ENCODE measurements around the gene EPG5. TPM values are rescaled to one million over a fixed set of nuclear protein-coding genes. Genes with fewer than 3 reads are reported as not detected.

Gene EPG5
- total and polyA plus RNA-seq, 9 of the 15 experiments (the other 6 are each of a cell fraction or from before 2014, with no cell fraction given): 1.3 to 10.7 (median 5.2) TPM

GRCh38 chr18:45981821-45982220 is 14.7 kb upstream of the EPG5 start:
- Histone ChIP-seq H3K4me2 (ENCODE audit: insufficient read depth, low read length) (no peak overlapping the region), H3K9ac (ENCODE audit: insufficient read depth in 1 of 2, low read depth in 2 of 2, low read length in 2 of 2) (no peak overlapping the region), H2AFZ (ENCODE audit: low read depth, low read length) (no peak overlapping the region), H4K20me1 (replicated peaks; ENCODE audit: control insufficient read depth, insufficient read depth, low read length) (no peaks in the 10 kb centered on the region), H3K9me3 (replicated peaks; ENCODE audit: control insufficient read depth, insufficient read depth, low read depth, low read length) (no peaks in the 10 kb centered on the region), H3K9me1 (ENCODE audit: control insufficient read depth, insufficient read depth, low read length) (no peaks in the 10 kb centered on the region), H3K4me3 (no peak overlapping the region), H3K27me3 (ENCODE audit: control insufficient read depth in 2 of 2, insufficient read depth in 2 of 2, low read length in 2 of 2) (no peaks in the 10 kb centered on the region), H3K79me2 (ENCODE audit: control insufficient read depth, insufficient read depth, low read length) (no peaks in the 10 kb centered on the region), H3K4me1 (replicated peaks in 1 of 2; ENCODE audit: control insufficient read depth in 2 of 2, insufficient read depth in 2 of 2, low read length in 2 of 2) (peaks cover 0 to 6% of the 10 kb centered on the region in 2 experiments; a peak in 3 of 5 replicates), H3K27ac (ENCODE audit: extremely low read depth, low read depth, low read length) (no peak overlapping the region), H3K36me3 (ENCODE audit: control insufficient read depth, insufficient read depth, low read length) (peaks cover 7% of the 10 kb centered on the region; the same call in 1 of the 3 replicates)
- TF ChIP-seq CUX1 (CRISPR knock-in tag; IDR thresholded peaks at IDR 0.05): no peak
- no peak for TF ChIP-seq GABPA (tag; conservative IDR thresholded peaks at IDR 0.05; ENCODE audit: low read depth)
- TF ChIP-seq ZNF146 (CRISPR knock-in tag; IDR thresholded peaks at IDR 0.05; ENCODE audit: unreplicated experiment): no peak
- no peak for TF ChIP-seq BMI1 (IDR thresholded peaks at IDR 0.05; ENCODE audit: low read length)
- no peak for TF ChIP-seq ZNF217 (CRISPR knock-in tag; IDR thresholded peaks at IDR 0.05)
- no peak for TF ChIP-seq ZNF507 (tag; conservative IDR thresholded peaks at IDR 0.05)
- TF ChIP-seq POLR3G (IDR thresholded peaks at IDR 0.05; ENCODE audit: extremely low read depth, insufficient read length, insufficient replicate concordance): no peak
- TF ChIP-seq ZZZ3 (IDR thresholded peaks at IDR 0.05): no peak
- TF ChIP-seq SRSF3 (IDR thresholded peaks at IDR 0.05; ENCODE audit: insufficient read depth, low read length): no peak
- no peak for TF ChIP-seq ZNF175 (CRISPR knock-in tag; IDR thresholded peaks at IDR 0.05; ENCODE audit: low read depth)
- TF ChIP-seq GTF2E2 (tag; IDR thresholded peaks at IDR 0.05): no peak
- no peak for TF ChIP-seq NFIC (IDR thresholded peaks at IDR 0.05)
- no peak for TF ChIP-seq POLR2B (IDR thresholded peaks at IDR 0.05; ENCODE audit: low read depth, partially characterized antibody)
- no peak for TF ChIP-seq ZNF699 (CRISPR knock-in tag; IDR thresholded peaks at IDR 0.05; ENCODE audit: insufficient replicate concordance)
- TF ChIP-seq NFIX (CRISPR knock-in tag; IDR thresholded peaks at IDR 0.05; ENCODE audit: low read depth): no peak
- TF ChIP-seq NCOA1 (IDR thresholded peaks at IDR 0.05; ENCODE audit: low read depth): no peak
- no peak for TF ChIP-seq NRF1 (conservative IDR thresholded peaks at IDR 0.05 in 1 of 2, IDR thresholded peaks at IDR 0.05 in 1 of 2)
- no peak for TF ChIP-seq DDX20 (tag; IDR thresholded peaks at IDR 0.05; ENCODE audit: low read depth)
- intact Hi-C loops (cut with micrococcal nuclease): no loop called here
- FAIRE-seq: no peak
- in situ Hi-C loops (cut with MboI): no loop called here
- BruUV-seq (replicated peaks): no TSS peak
- no peak for ATAC-seq
- CTCF ChIA-PET (ENCODE audit: low intra/inter-chr PET ratio): no interaction called here
- POLR2A ChIA-PET: interaction anchor here (1.2 kb wide), 1 partner anchor 26 kb away, joined by 3 read pairs; no protein-coding TSS in a partner anchor
- WGBS (ENCODE audit: insufficient coverage, low coverage, missing lambda C conversion rate): 43% methylated on average over 2 of the region's 2 CpGs
- DNase-seq (ENCODE audit: extremely low read depth in 1 of 4, low spot score in 3 of 4): no peak
